ENCODE data around the gene SPRING1.
A peak's percentile ranks its signal among the peaks of the same experiment; 100 is the strongest.

The SPRING1 gene

DNA sequence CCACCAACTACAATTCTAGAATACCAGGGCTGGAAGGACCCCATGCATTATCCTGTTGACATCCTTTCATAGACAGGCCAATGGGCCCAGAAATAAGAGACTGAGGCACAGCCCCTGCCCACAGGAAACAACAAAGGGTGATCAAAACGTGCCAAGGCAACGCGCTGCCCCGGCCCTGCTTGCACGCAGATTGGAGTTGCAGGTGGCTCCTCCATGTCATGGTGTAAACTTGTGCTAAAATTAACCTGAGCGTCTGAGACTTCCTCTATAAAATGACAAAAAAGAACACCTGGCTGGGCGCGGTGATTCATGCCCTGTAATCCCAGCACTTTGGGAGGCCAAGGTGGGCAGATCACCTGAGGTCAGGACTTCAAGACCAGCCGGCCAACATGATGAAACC, 30.1 kb downstream of the SPRING1 start:
- DNase-seq, result no peak

DNA sequence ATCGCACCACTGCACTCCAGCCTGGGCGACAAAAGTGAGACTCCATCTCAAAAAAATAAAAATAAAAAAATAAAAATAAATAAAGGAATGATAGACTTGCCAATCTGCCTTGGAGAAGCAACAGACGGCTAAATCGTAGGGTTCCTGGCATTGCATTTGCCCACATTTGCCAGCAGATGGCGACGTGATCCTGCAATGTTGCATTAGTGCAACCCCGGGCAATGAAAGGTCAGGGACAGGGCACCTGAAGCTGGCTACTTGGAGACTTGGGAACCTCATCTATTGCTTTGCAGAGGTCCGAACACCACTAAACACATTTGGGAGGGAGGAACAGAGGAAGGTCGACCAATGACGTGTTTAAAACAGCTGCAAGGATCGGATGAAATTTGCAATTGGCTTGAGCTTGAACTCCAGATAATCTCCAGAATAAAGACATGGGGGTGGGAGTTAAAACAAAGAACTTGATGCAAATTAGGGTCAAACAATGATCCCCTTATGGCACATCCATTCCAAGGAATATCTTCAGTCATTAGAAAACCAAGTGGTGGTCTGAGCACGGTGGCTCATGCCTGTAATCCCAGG, 34.6 kb downstream of the SPRING1 start:
- peak; percentile 47 for DNase-seq

DNA sequence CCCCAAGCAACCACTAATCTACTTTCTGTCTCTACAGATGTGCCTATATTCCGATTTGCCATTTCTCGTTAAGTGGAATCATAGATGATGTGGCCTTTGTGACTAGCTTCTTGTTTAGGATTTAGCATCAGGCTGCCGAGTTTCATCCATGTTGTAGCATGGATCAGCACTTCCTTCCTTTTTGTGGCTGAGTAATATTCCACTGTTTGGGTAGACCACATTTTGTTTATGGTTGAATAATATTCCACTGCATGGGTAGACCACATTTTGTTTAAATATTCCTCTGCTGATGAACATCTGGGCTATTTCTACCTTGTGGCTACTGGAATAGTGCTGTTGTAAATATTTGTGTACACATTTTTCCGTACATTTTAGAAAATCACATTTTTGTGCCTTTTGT, 36.4 kb downstream of the SPRING1 start:
- DNase-seq, result no peak

GRCh38 chr12:116700066-116700465, 37.8 kb downstream of the SPRING1 start:
- no peak for DNase-seq

DNA sequence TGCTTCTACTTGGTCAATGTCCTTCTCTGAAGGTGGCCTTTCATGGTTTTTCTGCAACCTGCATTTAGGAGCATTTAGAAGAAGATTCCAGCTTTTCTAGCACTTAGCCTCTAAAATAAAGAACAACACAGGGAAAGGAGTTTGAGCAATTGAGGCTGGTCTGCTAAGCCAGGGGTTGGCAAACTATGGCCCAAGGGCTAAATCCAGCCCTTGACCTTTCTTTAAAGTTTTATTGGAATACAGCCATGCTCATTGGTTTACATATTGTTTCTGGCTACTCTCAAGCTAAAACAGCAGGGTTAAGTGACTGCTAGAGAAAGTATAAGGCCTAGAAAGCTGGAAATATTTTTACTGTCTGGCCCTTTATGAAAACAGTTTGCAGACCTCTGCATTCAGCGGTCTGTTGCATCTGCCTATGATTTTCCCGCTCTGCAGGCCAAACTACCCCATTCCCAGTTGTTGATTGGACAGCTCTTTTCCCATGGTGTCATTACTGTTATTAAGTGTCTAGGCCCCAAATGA, 39.3 kb downstream of the SPRING1 start:
- DNase-seq, result no peak

DNA sequence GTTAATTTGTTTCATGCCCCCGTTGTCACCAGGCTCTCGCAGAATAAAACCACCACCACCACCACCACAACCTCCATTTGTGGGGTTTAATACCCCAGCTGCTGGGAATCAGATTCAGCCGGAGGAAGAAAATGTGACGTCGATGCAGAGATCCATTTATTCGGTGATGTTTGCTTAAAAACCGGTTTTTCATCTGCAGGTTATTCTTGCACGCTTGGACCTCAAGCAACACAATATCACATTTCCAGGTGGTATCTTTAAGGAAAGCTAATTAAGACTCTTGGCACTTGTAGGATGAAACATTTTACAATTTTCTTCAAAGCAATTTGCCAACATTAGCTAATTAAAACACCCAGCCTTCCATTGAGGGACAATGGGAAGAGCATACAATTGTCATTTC, 39.8 kb downstream of the SPRING1 start:
- no peak for DNase-seq

- no peak for DNase-seq
Measured at GRCh38 chr12:116697716-116698115, 40.2 kb downstream of the SPRING1 start.

- no peak for DNase-seq
Measured at GRCh38 chr12:116697305-116697704, 40.6 kb downstream of the SPRING1 start.

GRCh38 chr12:116695464-116695725, 42.5 kb downstream of the SPRING1 start:
- no peak for DNase-seq

DNA sequence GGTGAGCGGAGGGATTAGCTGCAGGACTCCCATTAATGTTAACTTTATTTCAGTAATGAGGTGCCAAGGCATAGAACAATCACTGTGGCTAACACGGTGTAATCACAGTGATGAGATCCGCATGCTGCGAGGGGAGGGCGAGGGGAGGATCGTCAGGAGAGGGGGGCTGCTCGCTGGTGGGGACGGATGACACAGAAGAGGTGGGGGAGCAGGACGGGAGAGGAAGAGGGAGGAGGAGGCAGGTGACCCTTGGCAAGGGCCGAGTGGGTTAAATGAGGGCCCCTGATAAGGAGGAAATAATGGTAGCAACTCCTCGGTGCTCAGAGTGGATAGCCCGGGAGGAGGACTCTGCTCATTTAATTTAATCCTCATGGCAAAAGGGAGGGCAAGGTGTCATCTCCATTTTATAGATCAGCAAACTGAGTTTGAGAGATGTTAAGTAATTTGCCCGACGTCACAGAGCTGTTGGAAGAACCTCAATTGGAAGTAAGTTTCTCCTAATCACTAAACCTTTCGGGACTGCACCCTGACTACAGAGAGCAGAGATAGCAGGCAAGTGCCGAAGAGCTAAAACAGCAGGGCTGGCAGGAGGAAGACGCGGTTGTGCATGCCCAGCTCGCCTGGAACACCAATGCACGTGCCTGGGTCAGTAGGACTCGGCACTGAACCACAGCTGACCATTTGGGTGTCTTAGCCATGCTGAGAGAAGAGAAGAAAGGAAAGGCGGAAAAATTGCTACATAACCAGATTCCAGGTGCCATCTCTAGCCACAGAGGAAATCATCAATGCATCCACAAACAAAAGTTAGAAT, 43.0 kb downstream of the SPRING1 start:
- DNase-seq, result no peak

- no peak for DNase-seq
Measured at GRCh38 chr12:116693286-116694227, 44.3 kb downstream of the SPRING1 start.

DNA sequence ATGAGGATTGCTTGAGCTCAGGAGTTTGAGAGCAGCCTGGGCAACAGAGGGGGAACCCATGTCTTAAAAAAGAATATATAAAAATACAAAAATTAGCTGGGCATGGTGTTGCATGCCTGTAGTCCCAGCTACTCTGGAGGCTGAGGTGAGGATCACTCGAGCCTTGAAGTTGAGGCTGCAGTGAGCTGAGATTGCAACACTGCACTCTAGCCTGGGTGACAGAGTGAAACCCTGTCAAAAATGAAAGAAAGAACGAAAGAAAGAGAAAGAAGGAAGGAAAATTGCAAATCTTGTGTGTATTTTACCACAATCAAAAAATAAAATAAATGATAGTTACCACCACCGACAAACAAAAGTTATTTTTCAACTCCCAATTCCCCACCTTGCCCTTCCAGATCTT, 45.3 kb downstream of the SPRING1 start:
- DNase-seq, result no peak

- DNase-seq, result no peak
Measured at GRCh38 chr12:116691636-116692035, 46.2 kb downstream of the SPRING1 start.

DNA sequence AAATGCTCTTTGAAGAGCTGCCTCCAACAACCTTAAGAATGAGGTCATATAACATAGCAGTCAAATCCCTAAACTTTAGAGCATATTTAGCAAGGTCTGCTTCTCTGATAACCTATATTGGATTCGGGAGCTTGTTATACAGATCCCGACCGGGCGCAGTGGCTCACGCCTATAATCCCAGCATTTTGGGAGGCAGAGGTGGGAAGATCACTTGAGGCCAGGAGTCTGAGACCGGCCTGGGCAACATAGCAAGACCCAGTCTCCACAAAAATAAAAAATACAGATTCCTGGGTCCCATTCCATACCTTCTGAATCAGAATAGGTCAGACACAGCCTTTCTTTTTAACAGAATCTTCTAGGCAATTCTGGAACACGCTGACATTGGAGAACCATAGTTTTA, 46.7 kb downstream of the SPRING1 start:
- no peak for DNase-seq

DNA sequence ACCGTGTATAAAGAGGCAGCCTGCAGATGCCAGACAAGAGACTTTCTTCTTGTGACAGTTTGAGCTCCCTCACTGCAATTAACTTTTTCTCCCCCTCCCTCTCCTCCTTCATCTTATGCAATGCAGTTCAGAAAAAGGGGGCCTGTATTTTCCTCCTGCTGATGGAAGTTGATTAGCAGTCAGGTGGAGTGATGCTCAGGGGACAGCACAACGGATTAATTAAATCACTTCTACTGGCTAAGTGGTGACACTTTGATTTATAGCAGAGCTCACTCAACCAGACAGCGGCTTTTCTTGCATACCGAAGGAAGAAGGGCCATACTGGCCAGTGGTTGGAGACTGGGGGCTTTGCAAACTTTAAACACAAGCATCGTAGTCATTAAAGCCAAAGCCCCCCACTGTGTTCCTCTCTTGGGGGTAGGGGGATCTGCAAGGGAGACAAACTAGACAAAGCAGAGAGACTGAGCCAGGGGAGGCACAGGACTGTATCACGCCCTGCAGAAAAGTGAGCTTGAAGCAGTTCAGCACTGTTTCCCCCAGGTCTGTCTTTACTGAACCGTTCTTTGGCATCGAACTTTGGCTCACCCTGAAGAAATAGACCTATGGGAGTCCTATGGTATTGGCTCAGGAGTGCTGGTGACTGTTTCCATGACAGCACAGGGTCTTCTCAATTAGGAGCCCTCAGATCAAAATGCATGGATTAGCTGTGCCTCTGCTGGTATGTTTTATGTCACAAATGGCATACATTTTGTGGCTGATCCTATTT, 47.7 kb downstream of the SPRING1 start:
- DNase-seq, result no peak

DNA sequence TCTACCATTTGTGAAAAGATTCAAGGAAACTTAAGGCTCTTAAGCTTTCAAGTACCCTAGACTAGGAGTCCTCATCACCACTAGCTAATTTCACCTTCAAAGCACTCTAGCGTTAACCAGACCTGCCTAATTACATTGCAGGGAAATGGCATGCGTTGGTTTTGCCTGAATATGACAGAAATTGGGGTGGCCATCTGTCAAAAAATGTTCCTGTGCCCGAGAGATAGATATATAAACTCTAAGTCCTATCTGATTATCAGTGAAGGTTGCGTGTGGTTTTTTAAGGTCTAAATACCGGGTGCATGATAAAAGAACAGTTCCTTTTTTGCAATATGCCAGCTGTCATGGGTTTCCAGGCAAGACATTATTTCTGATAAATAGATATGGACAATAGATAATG, 48.3 kb downstream of the SPRING1 start:
- DNase-seq, result no peak

Data from activated effector memory CD4-positive, alpha-beta T cell treated with Interleukin-2 at 50 U/mL for 16 hours (primary cell).